Bronchial epithelial cell (primary cell): ENCODE results near the gene PHACTR3. TPM values are rescaled to one million over a fixed set of nuclear protein-coding genes. Genes with fewer than 3 reads are reported as not detected.
A peak's percentile ranks its signal among the peaks of the same experiment; 100 is the strongest.

ENCODE experiments used
- DNase-seq: peaks from one replicate; pipeline ENCODE4 v3.0.0-alpha.2; 2010; ENCODE audit warnings: low read depth
- FAIRE-seq: peaks from 2 replicates; lab custom pipeline; 2011; peaks lifted over from hg19 to GRCh38; lab: Jason Lieb, UNC
- H3K27me3 ChIP-seq: 2 replicates; pipeline ENCODE4 v1.5.1; 2011; ENCODE audit warnings: low read length; ENCODE audit not compliant: control insufficient read depth, insufficient read depth
- H3K36me3 ChIP-seq: 2 replicates; pipeline ENCODE4 v1.5.1; 2011; ENCODE audit warnings: low read length; ENCODE audit not compliant: control insufficient read depth, insufficient read depth
- H3K4me3 ChIP-seq: 2 replicates; pipeline ENCODE4 v1.5.1; 2011; ENCODE audit warnings: mild to moderate bottlenecking, low read depth, low read length, control low read depth
- total RNA-seq: library from RNA; depleted of rRNA; stranded (reverse); fragments of >200 nt; gene quantifications from 2 replicates; pipeline ENCODE4 v1.2.1, GENCODE V29; 2014
- TF ChIP-seq, protein P1 (sequence below): IDR thresholded peaks from 2 replicates; pipeline ENCODE4 v1.5.1; 2011; ENCODE audit warnings: mild to moderate bottlenecking, moderate library complexity, low read length, control low read depth, inconsistent platforms; ENCODE audit not compliant: insufficient read depth, severe bottlenecking

The PHACTR3 gene
- total RNA-seq, 1 donor from 2014 or later, result 15.0 TPM

GRCh38 chr20:59780494-59781185 lies 176.3 kb downstream of the PHACTR3 start:
- DNase-seq, result no peak
- TF ChIP-seq, protein P1, sequence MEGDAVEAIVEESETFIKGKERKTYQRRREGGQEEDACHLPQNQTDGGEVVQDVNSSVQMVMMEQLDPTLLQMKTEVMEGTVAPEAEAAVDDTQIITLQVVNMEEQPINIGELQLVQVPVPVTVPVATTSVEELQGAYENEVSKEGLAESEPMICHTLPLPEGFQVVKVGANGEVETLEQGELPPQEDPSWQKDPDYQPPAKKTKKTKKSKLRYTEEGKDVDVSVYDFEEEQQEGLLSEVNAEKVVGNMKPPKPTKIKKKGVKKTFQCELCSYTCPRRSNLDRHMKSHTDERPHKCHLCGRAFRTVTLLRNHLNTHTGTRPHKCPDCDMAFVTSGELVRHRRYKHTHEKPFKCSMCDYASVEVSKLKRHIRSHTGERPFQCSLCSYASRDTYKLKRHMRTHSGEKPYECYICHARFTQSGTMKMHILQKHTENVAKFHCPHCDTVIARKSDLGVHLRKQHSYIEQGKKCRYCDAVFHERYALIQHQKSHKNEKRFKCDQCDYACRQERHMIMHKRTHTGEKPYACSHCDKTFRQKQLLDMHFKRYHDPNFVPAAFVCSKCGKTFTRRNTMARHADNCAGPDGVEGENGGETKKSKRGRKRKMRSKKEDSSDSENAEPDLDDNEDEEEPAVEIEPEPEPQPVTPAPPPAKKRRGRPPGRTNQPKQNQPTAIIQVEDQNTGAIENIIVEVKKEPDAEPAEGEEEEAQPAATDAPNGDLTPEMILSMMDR, result no peak
- peak; percentile 23 for FAIRE-seq
- no peaks in the 10 kb centered on the region for H3K27me3 ChIP-seq
- H3K4me3 ChIP-seq, result no peak overlapping the region
- no peaks in the 10 kb centered on the region for H3K36me3 ChIP-seq

DNA sequence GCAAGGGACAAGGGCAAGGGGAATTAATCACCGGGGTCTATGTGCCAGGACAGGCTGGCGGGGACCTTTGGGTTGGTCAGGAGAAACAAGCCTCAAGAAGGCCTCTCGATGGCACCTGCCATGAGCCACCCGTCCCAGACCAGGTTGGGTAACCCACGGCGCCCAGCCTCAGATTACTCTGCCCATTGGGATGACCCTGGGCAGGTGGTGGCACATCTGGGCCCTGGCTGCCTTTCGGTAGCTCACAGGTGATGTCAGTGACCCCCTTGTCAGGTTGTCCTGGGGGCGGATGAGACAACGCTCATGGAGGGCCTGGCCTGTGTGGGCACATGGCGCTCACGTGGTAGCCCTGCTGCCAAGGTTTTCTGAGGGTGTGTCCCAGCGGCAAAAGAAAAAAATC lies 176.9 kb downstream of the PHACTR3 start:
- no peaks in the 10 kb centered on the region for H3K36me3 ChIP-seq
- H3K27me3 ChIP-seq, result no peaks in the 10 kb centered on the region
- TF ChIP-seq, protein P1, result no peak
- FAIRE-seq, result no peak
- DNase-seq, result no peak
- H3K4me3 ChIP-seq, result no peak overlapping the region

- FAIRE-seq (no peak), DNase-seq (peak; percentile 41)
- TF ChIP-seq, protein P1, result peak; percentile 99
Observed at GRCh38 chr20:59782986-59783640, 178.8 kb downstream of the PHACTR3 start.

GRCh38 chr20:59783641-59784010 lies 179.3 kb downstream of the PHACTR3 start:
- H3K4me3 ChIP-seq, result no peak overlapping the region
- no peaks in the 10 kb centered on the region for H3K36me3 ChIP-seq
- no peaks in the 10 kb centered on the region for H3K27me3 ChIP-seq
- TF ChIP-seq, protein P1, result no peak
- no peak for DNase-seq
- peak; percentile 7 for FAIRE-seq

More at GRCh38 chr20:59782986-59783640, 178.8 kb downstream of the PHACTR3 start:
- Histone ChIP-seq H3K4me3 (no peak overlapping the region), H3K27me3 (no peaks in the 10 kb centered on the region), H3K36me3 (no peaks in the 10 kb centered on the region)

- FAIRE-seq, result no peak
Observed at GRCh38 chr20:59784365-59784764, 180.0 kb downstream of the PHACTR3 start.

More at GRCh38 chr20:59784365-59784764, 180.0 kb downstream of the PHACTR3 start:
- DNase-seq, result no peak
- H3K27me3 ChIP-seq, result no peaks in the 10 kb centered on the region
- TF ChIP-seq, protein P1, result no peak
- H3K36me3 ChIP-seq, result no peaks in the 10 kb centered on the region
- no peak overlapping the region for H3K4me3 ChIP-seq
